ENCODE measurements around the gene DRAXIN.
A peak's percentile ranks its signal among the peaks of the same experiment; 100 is the strongest.

The DRAXIN gene

GRCh38 chr1:11735854-11736745 is 44.6 kb downstream of the DRAXIN start, which contains the start of gene AGTRAP:
TSS of gene AGTRAP (plus strand) at chr1:11736136. CDS start at chr1:11736209, 73 bp downstream.
- peak; percentile 96 for DNase-seq (ENCODE audit: extremely low spot score)
- ChIA-PET POLR2A (interaction anchor here (0.7 to 2.0 kb wide), 7 partner anchors 10 to 173 kb away, joined by 3 to 13 read pairs (median 3); no protein-coding TSS in a partner anchor), CTCF (no interaction called here)
- TF ChIP-seq ELF4 (IDR thresholded peaks at IDR 0.05) (0 out of 2 replicates have a peak, but pooled peaks have one; percentile 8), L3MBTL2 (conservative IDR thresholded peaks at IDR 0.05) (peak; percentile 55), HDGF (IDR thresholded peaks at IDR 0.05; ENCODE audit: borderline replicate concordance) (no peak), ARNT (IDR thresholded peaks at IDR 0.05) (no peak)

DNA sequence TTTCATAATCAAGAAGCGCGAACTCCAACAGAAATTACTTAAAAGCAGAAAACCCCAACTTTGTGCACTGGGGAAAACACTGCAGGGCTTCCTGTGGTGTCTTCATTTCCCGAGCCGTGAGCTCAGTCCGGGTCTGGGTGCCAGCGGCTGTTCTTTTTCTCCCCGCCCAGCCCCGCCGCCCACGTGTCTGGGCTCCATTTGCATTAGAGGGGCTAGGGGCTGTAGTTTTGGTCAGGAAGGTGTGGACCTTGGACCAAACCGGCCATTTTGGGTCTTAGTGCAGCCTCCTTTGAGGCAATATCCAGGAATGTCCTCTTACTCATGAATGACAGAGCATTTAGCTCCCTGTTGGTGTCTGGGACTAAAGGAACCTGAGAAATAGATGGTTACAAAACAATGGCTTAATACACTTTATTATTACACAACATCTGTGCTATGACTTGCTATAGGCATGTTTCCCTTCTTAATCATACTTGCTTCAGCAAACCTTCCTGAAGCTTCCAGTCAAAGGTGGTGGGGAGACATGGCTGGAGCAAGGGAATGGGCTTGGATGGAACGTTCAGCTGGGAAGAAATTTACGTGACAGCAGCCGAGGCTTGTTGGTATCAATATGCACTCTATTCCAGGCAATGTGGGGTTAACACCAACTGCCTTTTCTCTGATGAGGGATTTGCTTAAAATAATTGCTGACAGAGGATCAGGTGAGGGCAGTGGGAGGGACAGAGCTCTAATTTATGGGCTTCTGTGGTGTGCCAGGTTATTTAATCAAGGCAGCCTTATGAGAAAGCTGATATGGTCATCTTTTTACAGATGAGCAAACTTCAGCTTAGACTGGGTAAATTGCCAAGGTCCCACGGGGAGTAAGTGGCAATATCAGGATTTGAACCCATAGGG is 45.5 kb downstream of the DRAXIN start:
- TF ChIP-seq PKNOX1 (IDR thresholded peaks at IDR 0.05), result peak; percentile 47
- TF ChIP-seq LEF1 (IDR thresholded peaks at IDR 0.05; ENCODE audit: borderline replicate concordance), result no peak
- TF ChIP-seq L3MBTL2 (conservative IDR thresholded peaks at IDR 0.05), result peak; percentile 54
- no peak for TF ChIP-seq BHLHE40 (IDR thresholded peaks at IDR 0.05; ENCODE audit: borderline replicate concordance)
- TF ChIP-seq NFRKB (IDR thresholded peaks at IDR 0.05), result 0 out of 2 replicates have a peak, but pooled peaks have one; percentile 21
- POLR2A ChIA-PET, result interaction anchor here (0.6 to 2.0 kb wide), 7 partner anchors 12 to 474 kb away, joined by 3 to 13 read pairs (median 3); partner anchors contain the start of gene MTOR
- CTCF ChIA-PET, result interaction anchor here (0.5 to 0.9 kb wide), 2 partner anchors 26 to 31 kb away, joined by 4 read pairs; no protein-coding TSS in a partner anchor
- DNase-seq (ENCODE audit: extremely low spot score), result peak; percentile 34

- POLR2A ChIA-PET, result no interaction called here
- CTCF ChIA-PET, result no interaction called here
- DNase-seq (ENCODE audit: extremely low spot score), result no peak
- TF ChIP-seq ELF4 (IDR thresholded peaks at IDR 0.05) (no peak), BHLHE40 (IDR thresholded peaks at IDR 0.05; ENCODE audit: borderline replicate concordance) (no peak), ZNF384 (IDR thresholded peaks at IDR 0.05) (no peak), LEF1 (IDR thresholded peaks at IDR 0.05; ENCODE audit: borderline replicate concordance) (no peak), L3MBTL2 (conservative IDR thresholded peaks at IDR 0.05) (no peak), CTBP1 (IDR thresholded peaks at IDR 0.05; ENCODE audit: borderline replicate concordance) (no peak), FOXM1 (IDR thresholded peaks at IDR 0.05; ENCODE audit: borderline replicate concordance) (no peak)
Measured at GRCh38 chr1:11738096-11738495, 46.6 kb downstream of the DRAXIN start.

DNA sequence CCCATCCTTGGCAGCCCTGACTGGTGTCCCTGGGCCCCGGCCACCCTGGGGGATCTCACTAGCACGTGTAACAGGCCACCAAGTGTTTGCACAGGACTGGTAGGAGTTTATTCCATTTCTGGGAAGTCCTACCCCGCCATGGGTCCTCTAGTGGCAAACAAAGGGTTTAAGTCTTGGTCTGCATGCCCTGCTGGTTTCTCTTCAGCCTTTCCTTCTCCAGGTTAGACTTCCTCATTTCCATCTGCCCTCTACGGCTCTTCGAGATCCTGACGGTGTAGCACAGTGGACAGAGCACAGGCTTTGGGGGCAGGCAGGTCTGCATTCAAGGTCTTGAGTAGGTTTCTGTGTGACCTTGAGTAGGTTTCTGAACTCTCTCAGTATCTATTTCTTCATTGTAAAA is 47.3 kb downstream of the DRAXIN start:
- DNase-seq (ENCODE audit: extremely low spot score), result no peak
- ChIA-PET POLR2A (no interaction called here), CTCF (no interaction called here)
- no peak for TF ChIP-seq TARDBP (IDR thresholded peaks at IDR 0.05)
- no peak for TF ChIP-seq FOXK2 (IDR thresholded peaks at IDR 0.05)
- TF ChIP-seq FOXM1 (IDR thresholded peaks at IDR 0.05; ENCODE audit: borderline replicate concordance), result no peak
- TF ChIP-seq CTBP1 (IDR thresholded peaks at IDR 0.05; ENCODE audit: borderline replicate concordance), result no peak
- no peak for TF ChIP-seq ELF4 (IDR thresholded peaks at IDR 0.05)
- no peak for TF ChIP-seq HDGF (IDR thresholded peaks at IDR 0.05; ENCODE audit: borderline replicate concordance)
- no peak for TF ChIP-seq BHLHE40 (IDR thresholded peaks at IDR 0.05; ENCODE audit: borderline replicate concordance)
- no peak for TF ChIP-seq LEF1 (IDR thresholded peaks at IDR 0.05; ENCODE audit: borderline replicate concordance)

DNA sequence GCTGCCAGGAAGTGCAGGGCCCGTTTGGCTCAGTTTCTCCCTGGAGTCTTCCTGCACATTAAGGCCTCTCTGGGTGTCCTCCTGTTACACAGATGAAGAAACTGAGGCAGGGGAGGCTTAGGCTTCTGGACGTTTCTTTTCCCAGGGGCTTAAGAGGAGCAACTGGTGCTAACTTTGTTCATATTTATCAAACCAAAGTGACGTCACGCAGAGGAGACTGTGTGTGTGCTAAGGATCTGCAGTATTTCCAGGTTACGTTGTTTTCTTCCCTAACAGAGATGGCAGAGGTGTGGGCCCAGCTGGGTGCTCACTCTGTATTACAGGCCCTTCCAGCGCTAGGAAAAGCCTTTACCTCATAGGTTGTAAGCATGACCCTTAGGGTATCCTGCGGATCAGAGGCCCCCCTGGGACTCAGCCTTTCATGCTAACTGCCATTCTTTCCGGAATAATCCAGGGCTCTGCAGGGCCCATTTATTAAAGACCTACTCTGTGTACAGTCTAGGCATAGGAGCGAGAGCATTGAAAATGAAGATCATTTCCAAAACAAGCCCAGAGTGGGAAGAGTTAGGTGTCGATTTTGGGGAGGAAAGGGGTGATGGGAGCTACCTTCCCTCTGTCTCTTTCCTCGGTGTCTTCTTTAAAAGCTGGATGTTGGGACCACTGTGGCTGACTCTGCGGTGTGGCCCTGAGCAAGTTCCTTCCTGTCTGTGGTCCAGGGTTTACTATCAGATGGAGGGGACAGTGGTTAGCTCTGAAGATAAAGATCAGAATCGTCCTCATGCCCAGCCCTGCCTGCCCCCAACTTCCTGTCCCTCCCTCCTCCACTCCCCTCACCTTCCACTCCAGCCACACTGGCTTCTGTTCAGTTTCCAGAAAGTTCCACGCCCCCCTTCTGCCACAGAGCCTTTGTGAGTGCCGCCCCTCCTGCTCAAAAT is 49.0 kb downstream of the DRAXIN start:
- TF ChIP-seq SP1 (IDR thresholded peaks at IDR 0.05) (no peak), L3MBTL2 (conservative IDR thresholded peaks at IDR 0.05) (no peak), SUZ12 (IDR thresholded peaks at IDR 0.05) (no peak), FOXK2 (IDR thresholded peaks at IDR 0.05) (no peak), TARDBP (IDR thresholded peaks at IDR 0.05) (no peak), ELF4 (IDR thresholded peaks at IDR 0.05) (no peak), PKNOX1 (IDR thresholded peaks at IDR 0.05) (no peak), CTBP1 (IDR thresholded peaks at IDR 0.05; ENCODE audit: borderline replicate concordance) (no peak), FOXM1 (IDR thresholded peaks at IDR 0.05; ENCODE audit: borderline replicate concordance) (no peak), NFRKB (IDR thresholded peaks at IDR 0.05) (no peak), BHLHE40 (IDR thresholded peaks at IDR 0.05; ENCODE audit: borderline replicate concordance) (no peak), FOXA1 (IDR thresholded peaks at IDR 0.05) (no peak), LEF1 (IDR thresholded peaks at IDR 0.05; ENCODE audit: borderline replicate concordance) (no peak)
- no peak for DNase-seq (ENCODE audit: extremely low spot score)
- ChIA-PET POLR2A (no interaction called here), CTCF (no interaction called here)

GRCh38 chr1:11741482-11741881 is 50.0 kb downstream of the DRAXIN start:
- TF ChIP-seq FOXK2 (IDR thresholded peaks at IDR 0.05), result no peak
- no peak for TF ChIP-seq ELF4 (IDR thresholded peaks at IDR 0.05)
- TF ChIP-seq FOXA1 (IDR thresholded peaks at IDR 0.05), result no peak
- no peak for TF ChIP-seq NFRKB (IDR thresholded peaks at IDR 0.05)
- no peak for TF ChIP-seq ZNF384 (IDR thresholded peaks at IDR 0.05)
- TF ChIP-seq HDGF (IDR thresholded peaks at IDR 0.05; ENCODE audit: borderline replicate concordance), result no peak
- TF ChIP-seq SUZ12 (IDR thresholded peaks at IDR 0.05), result no peak
- TF ChIP-seq L3MBTL2 (conservative IDR thresholded peaks at IDR 0.05), result no peak
- TF ChIP-seq BHLHE40 (IDR thresholded peaks at IDR 0.05; ENCODE audit: borderline replicate concordance), result no peak
- no peak for TF ChIP-seq SP1 (IDR thresholded peaks at IDR 0.05)
- no peak for TF ChIP-seq FOXM1 (IDR thresholded peaks at IDR 0.05; ENCODE audit: borderline replicate concordance)
- no peak for TF ChIP-seq TARDBP (IDR thresholded peaks at IDR 0.05)
- TF ChIP-seq CTBP1 (IDR thresholded peaks at IDR 0.05; ENCODE audit: borderline replicate concordance), result no peak
- no peak for TF ChIP-seq PKNOX1 (IDR thresholded peaks at IDR 0.05)
- no peak for TF ChIP-seq ARNT (IDR thresholded peaks at IDR 0.05)
- no peak for TF ChIP-seq LEF1 (IDR thresholded peaks at IDR 0.05; ENCODE audit: borderline replicate concordance)
- ChIA-PET CTCF (no interaction called here), POLR2A (no interaction called here)
- no peak for DNase-seq (ENCODE audit: extremely low spot score)
